Measurements from ENCODE around the gene RCVRN.

The RCVRN gene

DNA sequence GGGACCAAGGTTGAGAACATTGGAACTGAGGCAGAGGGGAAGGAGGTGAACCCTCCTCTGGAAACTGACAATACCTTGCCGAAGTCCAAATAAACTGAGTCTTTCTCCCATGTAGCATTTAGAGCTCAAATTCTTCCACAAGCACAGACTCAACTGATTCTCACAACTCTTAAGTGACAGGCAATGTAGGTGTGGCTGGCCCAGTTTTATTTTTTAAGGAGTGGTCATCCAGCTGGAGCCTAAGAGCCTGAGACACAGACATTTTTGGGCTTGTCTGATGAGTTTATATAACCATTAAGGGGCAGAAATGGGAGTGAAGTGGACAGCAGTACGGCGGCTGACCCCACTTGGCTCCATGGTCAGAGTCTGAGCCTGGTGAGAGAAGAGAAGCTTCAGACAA is 10.8 kb downstream of the RCVRN start:
- no peak overlapping the region for H3K27ac ChIP-seq (ENCODE audit: low read length)
- no peaks in the 10 kb centered on the region for H3K9me3 ChIP-seq (ENCODE audit: control insufficient read depth, low read depth, low read length)
- no peak overlapping the region for H3K9ac ChIP-seq (ENCODE audit: low read length)
- no peaks in the 10 kb centered on the region for H3K27me3 ChIP-seq (ENCODE audit: control insufficient read depth, insufficient read depth, low read length)
- H3K4me1 ChIP-seq (ENCODE audit: control insufficient read depth, low read depth, low read length) = no peaks in the 10 kb centered on the region
- no peak overlapping the region for H3K4me3 ChIP-seq (ENCODE audit: low read length)
- H3K36me3 ChIP-seq (ENCODE audit: control insufficient read depth, low read depth, low read length) = no peaks in the 10 kb centered on the region

- Histone ChIP-seq H3K4me1 (ENCODE audit: control insufficient read depth, low read depth, low read length) (no peaks in the 10 kb centered on the region), H3K9ac (ENCODE audit: low read length) (no peak overlapping the region), H3K4me3 (ENCODE audit: low read length) (no peak overlapping the region), H3K27ac (ENCODE audit: low read length) (no peak overlapping the region), H3K9me3 (ENCODE audit: control insufficient read depth, low read depth, low read length) (no peaks in the 10 kb centered on the region), H3K27me3 (ENCODE audit: control insufficient read depth, insufficient read depth, low read length) (no peaks in the 10 kb centered on the region), H3K36me3 (ENCODE audit: control insufficient read depth, low read depth, low read length) (no peaks in the 10 kb centered on the region)
These were observed 11.6 kb downstream of the RCVRN start for GRCh38 chr17:9893411-9894012.

DNA sequence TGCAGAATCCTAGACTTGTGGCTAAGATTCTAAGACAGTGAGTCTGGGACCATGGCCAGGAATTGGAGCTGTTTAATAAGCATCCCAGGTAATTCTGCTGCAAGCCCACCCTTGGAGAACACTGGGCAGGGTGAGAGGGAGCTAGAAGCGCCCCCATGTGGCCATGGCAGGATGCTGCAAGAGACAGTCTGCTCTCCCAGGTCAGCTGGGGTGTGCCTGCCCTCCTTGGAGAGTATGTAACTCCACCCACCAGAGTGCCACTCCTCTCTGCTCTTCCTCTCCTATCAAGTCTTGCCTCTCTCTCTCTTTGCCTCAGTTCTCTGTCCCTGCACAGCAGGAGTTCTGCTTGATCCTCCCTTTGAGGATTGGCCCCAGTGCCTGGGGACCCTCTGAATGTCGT is 14.9 kb downstream of the RCVRN start:
- Histone ChIP-seq H3K9me3 (ENCODE audit: control insufficient read depth, low read depth, low read length) (no peaks in the 10 kb centered on the region), H3K4me1 (ENCODE audit: control insufficient read depth, low read depth, low read length) (no peaks in the 10 kb centered on the region), H3K9ac (ENCODE audit: low read length) (no peak overlapping the region), H3K4me3 (ENCODE audit: low read length) (no peak overlapping the region), H3K36me3 (ENCODE audit: control insufficient read depth, low read depth, low read length) (no peaks in the 10 kb centered on the region), H3K27me3 (ENCODE audit: control insufficient read depth, insufficient read depth, low read length) (no peaks in the 10 kb centered on the region), H3K27ac (ENCODE audit: low read length) (no peak overlapping the region)

DNA sequence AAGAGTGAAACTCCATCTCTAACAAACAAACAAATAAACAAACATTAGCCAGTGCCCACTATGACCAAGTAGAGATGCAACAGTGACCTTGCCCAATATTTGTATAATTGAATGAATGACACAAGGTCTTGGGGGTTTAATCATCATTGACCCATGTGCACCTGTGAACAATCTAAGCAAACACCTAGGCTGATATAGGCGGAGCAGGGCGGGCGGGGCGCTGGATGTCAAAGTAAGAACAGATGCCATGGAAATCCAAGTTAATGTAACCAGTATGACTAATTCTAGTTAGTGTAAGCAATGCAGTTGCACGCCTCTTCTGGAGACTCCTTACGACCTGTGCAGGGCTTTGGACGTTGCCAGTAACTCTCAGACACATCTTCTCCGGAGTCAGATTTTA is 17.6 kb downstream of the RCVRN start:
- Histone ChIP-seq H3K4me3 (ENCODE audit: low read length) (no peak overlapping the region), H3K27me3 (ENCODE audit: control insufficient read depth, insufficient read depth, low read length) (no peaks in the 10 kb centered on the region), H3K4me1 (ENCODE audit: control insufficient read depth, low read depth, low read length) (no peaks in the 10 kb centered on the region), H3K36me3 (ENCODE audit: control insufficient read depth, low read depth, low read length) (no peaks in the 10 kb centered on the region), H3K9ac (ENCODE audit: low read length) (no peak overlapping the region), H3K9me3 (ENCODE audit: control insufficient read depth, low read depth, low read length) (peaks cover 10% of the 10 kb centered on the region), H3K27ac (ENCODE audit: low read length) (no peak overlapping the region)

- Histone ChIP-seq H3K9me3 (ENCODE audit: control insufficient read depth, low read depth, low read length) (peaks cover 12% of the 10 kb centered on the region), H3K4me1 (ENCODE audit: control insufficient read depth, low read depth, low read length) (no peaks in the 10 kb centered on the region), H3K27me3 (ENCODE audit: control insufficient read depth, insufficient read depth, low read length) (no peaks in the 10 kb centered on the region), H3K36me3 (ENCODE audit: control insufficient read depth, low read depth, low read length) (no peaks in the 10 kb centered on the region), H3K27ac (ENCODE audit: low read length) (no peak overlapping the region), H3K4me3 (ENCODE audit: low read length) (no peak overlapping the region), H3K9ac (ENCODE audit: low read length) (no peak overlapping the region)
These were observed 18.7 kb downstream of the RCVRN start for GRCh38 chr17:9886141-9886930.

- no peaks in the 10 kb centered on the region for H3K4me1 ChIP-seq (ENCODE audit: control insufficient read depth, low read depth, low read length)
- peaks cover 12% of the 10 kb centered on the region for H3K9me3 ChIP-seq (ENCODE audit: control insufficient read depth, low read depth, low read length)
- no peaks in the 10 kb centered on the region for H3K36me3 ChIP-seq (ENCODE audit: control insufficient read depth, low read depth, low read length)
- no peak overlapping the region for H3K27ac ChIP-seq (ENCODE audit: low read length)
- no peaks in the 10 kb centered on the region for H3K27me3 ChIP-seq (ENCODE audit: control insufficient read depth, insufficient read depth, low read length)
- H3K9ac ChIP-seq (ENCODE audit: low read length) = no peak overlapping the region
- no peak overlapping the region for H3K4me3 ChIP-seq (ENCODE audit: low read length)
These were observed 21.6 kb downstream of the RCVRN start for GRCh38 chr17:9883451-9883850.

DNA sequence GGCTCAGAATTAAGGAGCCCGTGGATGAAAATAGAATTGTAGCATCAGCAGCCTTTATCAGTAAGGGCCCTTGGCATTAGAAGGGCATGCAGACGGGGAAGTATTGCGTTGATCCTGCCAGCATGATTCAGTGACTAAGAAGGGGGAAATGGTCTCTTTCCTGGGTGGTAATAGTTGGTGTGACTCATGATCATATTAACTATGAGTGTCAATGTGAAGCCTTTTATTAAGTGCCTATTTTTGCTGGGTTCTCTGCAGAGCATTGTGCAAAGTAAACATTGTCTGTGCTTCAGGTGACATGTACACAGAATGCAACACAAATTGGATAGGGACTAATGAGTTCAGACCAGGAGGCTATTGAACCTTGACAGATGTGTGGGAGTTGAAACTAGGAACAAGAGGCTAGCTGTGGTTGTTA is 24.5 kb downstream of the RCVRN start:
- no peak overlapping the region for H3K4me3 ChIP-seq (ENCODE audit: low read length)
- peaks cover 2% of the 10 kb centered on the region for H3K4me1 ChIP-seq (ENCODE audit: control insufficient read depth, low read depth, low read length)
- no peak overlapping the region for H3K27ac ChIP-seq (ENCODE audit: low read length)

GRCh38 chr17:9878786-9879525 is 26.1 kb downstream of the RCVRN start:
- H3K9me3 ChIP-seq (ENCODE audit: control insufficient read depth, low read depth, low read length) = peaks cover 12% of the 10 kb centered on the region
- no peak overlapping the region for H3K27ac ChIP-seq (ENCODE audit: low read length)
- peaks cover 10% of the 10 kb centered on the region for H3K4me1 ChIP-seq (ENCODE audit: control insufficient read depth, low read depth, low read length)
- H3K4me3 ChIP-seq (ENCODE audit: low read length) = no peak overlapping the region
- no peaks in the 10 kb centered on the region for H3K36me3 ChIP-seq (ENCODE audit: control insufficient read depth, low read depth, low read length)
- no peaks in the 10 kb centered on the region for H3K27me3 ChIP-seq (ENCODE audit: control insufficient read depth, insufficient read depth, low read length)
- H3K9ac ChIP-seq (ENCODE audit: low read length) = no peak overlapping the region

More for the DNA sequence above, 24.5 kb downstream of the RCVRN start:
- no peak overlapping the region for H3K9ac ChIP-seq (ENCODE audit: low read length)
- H3K9me3 ChIP-seq (ENCODE audit: control insufficient read depth, low read depth, low read length) = peaks cover 12% of the 10 kb centered on the region
- no peaks in the 10 kb centered on the region for H3K36me3 ChIP-seq (ENCODE audit: control insufficient read depth, low read depth, low read length)
- no peaks in the 10 kb centered on the region for H3K27me3 ChIP-seq (ENCODE audit: control insufficient read depth, insufficient read depth, low read length)

- peaks cover 10% of the 10 kb centered on the region for H3K4me1 ChIP-seq (ENCODE audit: control insufficient read depth, low read depth, low read length)
- H3K4me3 ChIP-seq (ENCODE audit: low read length) = no peak overlapping the region
- H3K36me3 ChIP-seq (ENCODE audit: control insufficient read depth, low read depth, low read length) = no peaks in the 10 kb centered on the region
- H3K9me3 ChIP-seq (ENCODE audit: control insufficient read depth, low read depth, low read length) = peaks cover 9% of the 10 kb centered on the region
- H3K9ac ChIP-seq (ENCODE audit: low read length) = no peak overlapping the region
- H3K27ac ChIP-seq (ENCODE audit: low read length) = no peak overlapping the region
- H3K27me3 ChIP-seq (ENCODE audit: control insufficient read depth, insufficient read depth, low read length) = no peaks in the 10 kb centered on the region
These were observed 26.7 kb downstream of the RCVRN start for GRCh38 chr17:9878356-9878755.

GRCh38 chr17:9875441-9875840 is 29.6 kb downstream of the RCVRN start:
- H3K9me3 ChIP-seq (ENCODE audit: control insufficient read depth, low read depth, low read length) = no peaks in the 10 kb centered on the region
- no peak overlapping the region for H3K27ac ChIP-seq (ENCODE audit: low read length)
- H3K9ac ChIP-seq (ENCODE audit: low read length) = no peak overlapping the region
- H3K36me3 ChIP-seq (ENCODE audit: control insufficient read depth, low read depth, low read length) = no peaks in the 10 kb centered on the region
- no peaks in the 10 kb centered on the region for H3K27me3 ChIP-seq (ENCODE audit: control insufficient read depth, insufficient read depth, low read length)
- H3K4me3 ChIP-seq (ENCODE audit: low read length) = no peak overlapping the region
- H3K4me1 ChIP-seq (ENCODE audit: control insufficient read depth, low read depth, low read length) = peaks cover 10% of the 10 kb centered on the region

DNA sequence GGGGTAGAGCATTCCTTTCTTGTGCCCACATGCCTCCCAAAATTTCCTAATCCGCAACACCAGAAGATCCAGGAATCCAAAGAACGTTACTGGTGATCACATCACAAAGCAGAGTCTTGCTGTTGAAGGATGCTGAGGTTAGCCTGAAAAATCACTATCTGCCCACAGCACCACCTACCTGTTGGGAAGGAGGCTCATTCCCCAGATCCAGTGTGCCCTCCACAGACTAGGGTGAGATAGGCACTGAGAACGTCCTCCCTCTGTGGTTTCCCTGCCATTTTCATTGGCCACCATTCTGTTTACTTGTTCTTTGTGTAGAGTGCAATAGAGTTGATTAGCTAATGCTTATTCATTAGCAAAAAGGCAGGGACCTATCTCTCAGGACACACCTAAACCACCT is 30.3 kb downstream of the RCVRN start:
- no peaks in the 10 kb centered on the region for H3K36me3 ChIP-seq (ENCODE audit: control insufficient read depth, low read depth, low read length)
- H3K9ac ChIP-seq (ENCODE audit: low read length) = no peak overlapping the region
- H3K27ac ChIP-seq (ENCODE audit: low read length) = no peak overlapping the region
- peaks cover 10% of the 10 kb centered on the region for H3K4me1 ChIP-seq (ENCODE audit: control insufficient read depth, low read depth, low read length)
- H3K27me3 ChIP-seq (ENCODE audit: control insufficient read depth, insufficient read depth, low read length) = no peaks in the 10 kb centered on the region
- H3K9me3 ChIP-seq (ENCODE audit: control insufficient read depth, low read depth, low read length) = no peaks in the 10 kb centered on the region
- no peak overlapping the region for H3K4me3 ChIP-seq (ENCODE audit: low read length)
